DMS53 treated with DMSO at 0.1 percent for 48 hours (cell line): ENCODE measurements around the gene VAMP4.
"Not testable (repeated sequence)": the region's sequence is repeated elsewhere in the genome, so short reads cannot be mapped to it uniquely, and the experiment has no call there.

Source experiments
- DNase-seq: peaks from one replicate; lab custom pipeline; 2025; ENCODE audit not compliant: unreplicated experiment; lab: John Stamatoyannopoulos, UW

The VAMP4 gene

DNA sequence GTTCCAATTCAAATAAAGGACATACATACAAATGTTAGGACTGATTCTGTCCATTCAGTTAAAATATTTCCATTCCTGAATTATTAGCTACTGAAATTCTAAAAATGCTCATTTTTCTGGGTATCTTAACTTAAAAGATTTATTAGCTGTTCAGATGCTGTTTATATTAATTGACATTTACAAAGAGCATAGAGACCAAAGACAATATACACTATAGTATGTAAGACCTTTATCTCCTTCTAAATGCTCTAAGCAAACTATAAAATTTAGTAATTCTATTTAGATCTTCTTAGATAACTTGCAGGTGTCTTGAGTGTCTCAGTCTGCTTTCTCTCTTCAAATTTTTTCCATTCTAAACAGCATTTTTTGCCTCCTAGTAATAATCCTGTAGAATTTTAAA lies 39.3 kb downstream of the VAMP4 start:
- no peak for DNase-seq

DNA sequence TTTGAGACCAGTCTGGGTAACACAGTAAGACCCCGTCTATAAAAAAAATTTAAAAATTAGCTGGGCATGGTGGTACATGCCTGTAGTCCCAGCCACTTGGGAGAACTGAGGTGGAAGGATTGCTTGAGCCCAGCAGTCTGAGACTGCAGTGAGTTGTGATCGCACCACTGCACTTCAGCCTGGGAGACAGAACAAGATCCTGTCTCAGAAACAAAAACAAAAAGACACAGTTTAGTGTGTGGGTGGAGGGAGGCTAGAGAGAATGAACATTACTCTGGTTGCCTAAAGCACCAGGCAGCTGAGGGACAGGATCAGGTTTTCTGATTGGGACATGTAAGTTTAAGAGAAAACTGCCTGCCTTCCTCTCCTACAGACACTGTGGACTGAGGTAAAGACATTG lies 42.3 kb downstream of the VAMP4 start:
- no peak for DNase-seq

DNA sequence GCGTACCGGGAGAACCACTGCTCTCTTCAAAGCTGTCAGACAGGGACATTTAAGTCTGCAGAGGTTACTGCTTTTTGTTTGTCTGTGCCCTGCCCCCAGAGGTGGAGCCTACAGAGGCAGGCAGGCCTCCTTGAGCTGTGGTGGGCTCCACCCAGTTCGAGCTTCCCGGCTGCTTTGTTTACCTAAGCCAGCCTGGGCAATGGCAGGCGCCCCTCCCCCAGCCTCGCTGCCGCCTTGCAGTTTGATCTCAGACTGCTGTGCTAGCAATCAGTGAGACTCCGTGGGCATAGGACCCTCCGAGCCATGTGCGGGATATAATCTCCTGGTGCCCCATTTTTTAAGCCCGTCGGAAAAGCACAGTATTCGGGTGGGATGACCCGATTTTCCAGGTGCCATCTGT lies 46.1 kb downstream of the VAMP4 start:
- DNase-seq, result not testable (repeated sequence)

GRCh38 chr1:171693541-171693940 lies 48.3 kb downstream of the VAMP4 start:
- DNase-seq, result not testable (repeated sequence)

- no peak for DNase-seq
These were observed 58.0 kb downstream of the VAMP4 start for GRCh38 chr1:171683870-171684269.

- no peak for DNase-seq
These were observed 61.5 kb downstream of the VAMP4 start for GRCh38 chr1:171680339-171680738.

DNA sequence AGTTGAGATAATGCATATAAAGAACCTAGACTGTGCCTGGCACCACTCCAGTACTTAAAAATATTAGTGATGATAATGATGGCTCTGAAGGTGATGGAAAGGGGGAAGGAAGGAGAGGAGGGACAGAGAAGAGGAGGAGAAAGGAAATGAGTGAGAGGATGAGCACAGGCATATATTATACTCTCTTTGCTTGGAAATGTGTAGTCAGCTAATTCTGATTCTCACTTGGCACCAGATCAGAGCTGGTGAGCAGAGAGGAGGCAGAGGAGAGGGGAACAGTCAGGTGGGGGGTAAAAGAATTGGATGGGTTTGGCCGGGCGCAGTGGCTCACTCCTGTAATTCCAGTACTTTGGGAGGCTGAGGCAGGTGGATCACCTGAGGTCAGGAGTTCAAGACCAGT lies 65.0 kb downstream of the VAMP4 start:
- no peak for DNase-seq

GRCh38 chr1:171674431-171675405 lies 67.1 kb downstream of the VAMP4 start:
- DNase-seq, result no peak

DNA sequence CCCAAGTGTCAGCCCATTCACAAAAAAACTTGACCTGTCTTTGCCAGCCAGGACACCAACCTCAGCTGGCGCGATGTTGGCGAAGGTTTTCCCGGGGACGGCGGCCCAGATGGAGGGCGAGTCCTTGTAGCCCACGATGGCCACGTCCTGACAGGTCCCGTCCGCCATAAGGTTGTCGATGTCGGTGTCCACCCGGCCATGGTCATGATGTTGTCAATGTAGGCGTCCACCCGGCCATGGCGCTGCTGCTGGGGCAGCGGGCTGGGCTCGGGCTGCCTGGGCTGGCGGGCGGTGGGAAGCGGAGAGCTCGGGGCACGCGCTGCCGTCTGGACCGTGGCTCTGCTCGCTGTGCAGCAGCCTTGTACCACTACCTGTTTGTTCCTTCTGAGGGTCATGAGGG lies 71.1 kb downstream of the VAMP4 start:
- no peak for DNase-seq

DNA sequence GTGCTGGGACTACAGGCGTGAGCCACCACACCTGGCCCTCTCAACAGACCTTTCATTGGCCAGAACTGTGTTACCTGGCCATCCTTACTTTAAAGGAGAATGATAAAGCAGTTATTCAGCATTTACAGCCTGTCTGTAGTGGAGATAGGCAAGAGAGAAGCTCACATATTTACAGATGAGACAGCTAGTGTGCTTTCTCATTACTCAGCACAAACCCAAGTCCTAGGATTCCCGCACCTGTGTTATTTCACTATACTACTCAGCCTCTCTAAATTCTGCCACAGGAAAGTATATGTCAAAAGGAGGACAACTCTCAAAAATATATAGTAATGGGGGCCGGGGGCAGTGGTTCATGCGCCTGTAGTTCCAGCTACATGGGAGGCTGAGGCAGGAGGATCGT lies 73.5 kb downstream of the VAMP4 start:
- no peak for DNase-seq

- no peak for DNase-seq
These were observed 75.6 kb downstream of the VAMP4 start for GRCh38 chr1:171666114-171666769.

- DNase-seq, result no peak
These were observed 76.9 kb downstream of the VAMP4 start for GRCh38 chr1:171664976-171665375.

GRCh38 chr1:171663854-171664575 lies 77.8 kb downstream of the VAMP4 start:
- DNase-seq, result no peak

- no peak for DNase-seq
These were observed 78.6 kb downstream of the VAMP4 start for GRCh38 chr1:171663036-171663853.

DNA sequence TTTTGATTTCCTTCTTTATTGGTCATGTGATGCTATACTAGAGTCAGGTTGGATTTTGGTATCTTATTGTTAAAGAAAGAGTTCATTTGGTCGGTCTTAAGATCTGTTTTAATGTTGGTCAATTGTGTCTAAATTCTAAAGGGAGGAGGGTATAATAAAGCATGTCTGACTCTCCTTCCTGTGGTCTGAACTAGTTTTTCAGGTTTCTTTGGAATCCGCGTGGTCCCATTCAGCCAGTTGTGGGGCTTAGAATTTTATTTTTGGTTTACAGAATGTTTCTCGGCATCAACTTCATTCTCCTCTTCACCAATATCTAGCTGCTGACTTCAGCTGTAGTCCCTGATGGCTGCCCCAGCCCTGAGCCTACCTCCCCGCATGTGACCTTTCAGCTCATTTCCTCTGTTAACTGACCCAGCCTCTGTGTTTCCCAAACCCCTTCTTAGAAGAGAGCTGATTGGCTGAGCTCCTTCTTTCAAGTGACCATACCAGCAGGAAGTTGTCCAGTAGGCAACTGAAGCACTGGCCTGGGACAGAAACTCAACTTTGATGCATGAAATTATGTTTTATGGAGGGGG lies 80.7 kb downstream of the VAMP4 start:
- DNase-seq, result no peak

GRCh38 chr1:171656206-171656605 lies 85.7 kb downstream of the VAMP4 start:
- DNase-seq, result not testable (repeated sequence)

DNA sequence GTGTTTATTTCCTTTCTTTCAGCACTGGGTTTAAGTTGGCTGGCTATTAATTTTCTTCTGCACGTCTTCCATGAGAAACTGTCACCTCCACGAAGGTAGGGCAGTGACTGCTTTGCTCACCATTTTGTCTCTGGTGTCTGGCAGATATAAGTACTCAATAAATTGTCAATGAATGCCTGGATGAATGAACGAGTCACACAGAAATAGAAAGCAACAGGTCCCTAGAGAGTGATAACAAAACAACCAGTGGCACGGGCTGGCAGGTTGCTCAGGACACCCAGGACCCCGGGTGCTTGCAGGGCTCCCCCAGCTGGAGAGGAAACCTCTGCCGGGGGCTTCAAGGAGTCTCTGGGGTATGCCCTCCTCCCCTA lies 86.1 kb downstream of the VAMP4 start:
- DNase-seq, result no peak

DNA sequence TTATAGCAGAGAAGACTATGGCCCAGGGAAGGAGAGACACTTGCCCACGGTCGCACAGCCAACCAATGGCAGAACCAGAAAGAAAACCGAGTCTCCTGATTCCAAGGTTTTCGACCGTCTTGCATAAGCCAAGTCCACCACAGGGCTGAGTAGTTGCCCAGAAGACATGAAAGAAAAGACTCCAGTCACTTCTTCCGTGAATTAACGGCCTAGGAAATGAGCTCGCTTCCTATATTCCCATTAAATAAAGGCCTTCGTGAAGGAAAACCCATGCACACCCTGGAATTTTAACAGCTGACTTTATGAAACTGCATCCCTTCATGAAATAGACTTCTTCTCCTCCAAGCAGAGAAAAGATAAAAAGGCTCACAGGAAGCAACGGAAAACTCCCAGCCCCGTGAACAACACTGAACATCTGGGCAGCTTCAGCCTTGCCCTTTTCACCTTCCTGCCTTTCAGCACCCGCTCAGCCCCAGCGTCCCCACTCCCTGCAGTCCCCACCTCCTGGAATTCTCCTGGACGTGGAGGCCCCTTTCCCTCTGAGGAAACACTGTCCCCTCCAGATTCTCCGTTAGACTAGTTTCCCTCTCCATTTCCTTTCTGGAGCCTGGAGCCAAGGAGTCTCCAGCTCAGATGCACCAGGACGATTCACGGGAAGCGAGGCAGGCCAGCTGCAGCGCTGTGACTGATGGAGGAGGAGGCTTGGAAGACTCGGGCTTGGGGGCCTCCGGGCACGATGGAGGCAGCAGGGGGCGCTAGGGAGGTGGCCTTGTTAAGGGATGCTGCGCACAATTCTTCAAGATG lies 86.7 kb downstream of the VAMP4 start:
- no peak for DNase-seq

GRCh38 chr1:171654201-171654941 lies 87.5 kb downstream of the VAMP4 start:
- no peak for DNase-seq
